SW480 (cell line): ENCODE measurements around the gene FAM163B.

Experiments used
- DNase-seq: peaks from one replicate; pipeline ENCODE4 v3.0.0-alpha.2; 2016; ENCODE audit warnings: low spot score

The FAM163B gene

DNA sequence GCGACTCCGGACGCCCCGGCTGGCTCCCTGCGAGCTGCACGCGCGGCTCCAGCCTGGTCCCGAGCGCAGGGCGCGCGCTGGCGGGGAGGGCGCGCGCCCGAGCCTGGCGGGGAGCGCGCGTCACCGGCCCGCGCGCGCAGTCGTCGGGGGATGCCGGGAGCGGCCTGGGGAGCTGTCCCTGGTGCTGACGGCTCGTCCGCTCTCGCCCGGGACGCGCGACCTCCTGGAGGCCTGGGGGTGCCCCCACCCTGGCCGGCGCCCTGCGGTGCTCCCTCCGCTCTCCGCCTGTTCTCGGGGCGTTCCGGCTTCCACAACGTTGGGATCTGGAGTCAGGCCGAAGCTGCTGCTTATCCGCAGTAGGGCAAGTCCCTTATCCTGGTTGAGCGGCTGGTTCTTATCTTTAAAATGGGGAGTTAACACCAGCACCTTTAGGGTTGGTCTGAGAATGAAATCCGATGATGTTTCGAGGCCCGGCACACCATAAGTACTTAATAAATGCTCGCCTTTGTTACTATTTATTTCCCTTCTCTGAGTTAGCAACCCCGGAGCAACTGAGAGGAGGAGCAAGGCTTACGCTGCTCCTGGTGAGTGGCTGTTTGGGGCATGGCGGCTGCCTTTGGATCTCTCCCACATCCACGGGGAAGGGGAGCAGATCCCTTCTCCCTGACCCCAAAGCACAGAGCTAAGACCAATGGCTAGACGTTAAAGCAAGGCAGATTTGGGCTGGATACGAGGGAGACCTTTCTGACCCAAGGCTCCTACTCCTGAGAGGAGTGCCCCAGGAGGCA lies at the start of gene FAM163B:
Gene FAM163B (minus strand): TSS at position 79 of the 788 bp plus-strand sequence. CDS start 29,166 bp downstream, outside the sequence.
- no peak for DNase-seq

DNA sequence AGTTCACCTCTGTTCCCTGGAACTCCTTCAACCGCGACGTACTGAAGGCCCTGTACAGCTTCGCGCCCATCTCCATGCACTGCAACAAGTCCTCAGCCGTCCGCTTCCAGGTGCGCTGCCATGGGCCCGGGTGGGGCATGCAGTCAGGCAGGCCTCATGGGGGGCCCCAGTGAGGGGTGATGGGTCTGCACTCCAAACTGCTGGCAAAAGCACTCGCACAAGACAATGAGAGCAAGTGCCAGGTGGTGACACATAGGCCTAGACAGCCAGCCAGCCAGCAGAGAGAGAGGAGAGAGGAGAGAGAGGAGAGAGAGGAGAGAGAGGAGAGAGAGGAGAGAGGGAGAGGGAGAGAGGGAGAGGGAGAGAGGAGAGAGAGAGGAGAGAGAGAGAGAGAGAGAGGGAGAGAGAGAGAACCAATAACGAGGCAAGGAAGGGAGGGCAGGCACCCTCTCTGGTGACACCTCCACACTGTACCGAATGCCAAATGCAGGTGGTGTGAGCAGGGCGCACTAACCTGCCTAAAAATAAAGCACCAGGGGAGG lies 48.0 kb upstream of the FAM163B start:
- no peak for DNase-seq

DNA sequence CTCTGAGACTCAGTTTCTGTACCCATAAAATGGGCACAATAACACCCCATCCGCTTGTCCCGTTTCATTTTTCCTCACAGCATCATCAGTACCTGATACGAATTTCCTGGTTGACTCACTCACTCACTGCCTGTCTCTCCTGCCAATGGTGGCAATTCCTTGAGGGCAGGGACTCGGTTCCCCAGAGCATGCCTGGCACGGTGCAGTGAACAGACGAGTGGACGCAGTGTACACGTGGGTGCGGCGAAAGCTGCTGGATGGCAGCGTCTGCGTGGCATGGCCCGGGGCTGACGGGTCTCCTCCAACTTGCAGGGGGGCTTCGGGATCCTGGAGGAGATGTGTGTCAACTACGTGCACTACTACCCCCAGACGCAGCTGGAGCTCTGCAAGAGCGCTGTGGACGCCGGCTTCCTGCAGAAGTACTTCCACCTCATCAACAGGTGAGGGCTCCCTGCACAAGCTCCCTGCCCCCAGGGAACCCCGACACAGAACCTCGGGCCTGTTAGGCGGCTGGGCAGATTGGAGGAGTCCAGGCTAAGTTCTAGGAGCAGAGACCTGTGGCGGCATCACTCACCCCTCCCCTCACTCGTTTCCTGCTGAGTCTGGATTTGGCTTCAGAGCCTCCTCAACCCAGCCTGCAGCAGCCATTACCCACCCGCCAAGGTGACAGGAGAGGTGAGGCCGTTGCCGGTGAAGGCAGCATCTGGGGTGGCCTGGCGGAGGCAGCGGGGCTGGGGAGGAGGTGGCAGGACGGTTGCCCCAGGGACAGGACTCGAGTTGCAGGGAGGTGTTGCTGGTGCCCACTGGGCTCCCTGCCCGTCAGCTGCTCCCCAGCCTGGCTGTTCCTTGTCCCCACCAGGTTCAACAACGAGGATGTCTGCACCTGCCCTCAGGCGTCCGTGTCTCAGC lies 47.3 kb upstream of the FAM163B start:
- DNase-seq: no peak

DNA sequence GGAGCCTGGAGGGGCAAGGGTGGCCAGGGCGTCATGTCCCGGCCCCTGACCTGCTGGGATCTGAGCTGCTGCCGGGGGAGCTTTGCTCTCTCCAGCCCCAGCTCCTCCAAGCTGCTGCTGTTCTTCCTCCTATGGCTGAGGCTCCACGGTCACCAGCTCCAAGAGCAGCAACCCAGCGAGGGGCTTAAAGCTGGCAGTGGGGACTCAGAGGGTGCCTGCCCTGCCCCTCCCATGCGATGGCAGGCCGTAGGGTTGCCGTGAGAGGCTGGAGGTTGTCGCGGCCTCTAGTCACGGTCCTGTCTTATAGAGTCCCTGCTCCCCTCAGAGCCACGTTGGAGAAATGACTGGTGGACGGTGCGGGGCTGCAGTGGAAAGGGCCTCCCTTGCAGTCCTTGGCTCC lies 46.5 kb upstream of the FAM163B start:
- no peak for DNase-seq

DNA sequence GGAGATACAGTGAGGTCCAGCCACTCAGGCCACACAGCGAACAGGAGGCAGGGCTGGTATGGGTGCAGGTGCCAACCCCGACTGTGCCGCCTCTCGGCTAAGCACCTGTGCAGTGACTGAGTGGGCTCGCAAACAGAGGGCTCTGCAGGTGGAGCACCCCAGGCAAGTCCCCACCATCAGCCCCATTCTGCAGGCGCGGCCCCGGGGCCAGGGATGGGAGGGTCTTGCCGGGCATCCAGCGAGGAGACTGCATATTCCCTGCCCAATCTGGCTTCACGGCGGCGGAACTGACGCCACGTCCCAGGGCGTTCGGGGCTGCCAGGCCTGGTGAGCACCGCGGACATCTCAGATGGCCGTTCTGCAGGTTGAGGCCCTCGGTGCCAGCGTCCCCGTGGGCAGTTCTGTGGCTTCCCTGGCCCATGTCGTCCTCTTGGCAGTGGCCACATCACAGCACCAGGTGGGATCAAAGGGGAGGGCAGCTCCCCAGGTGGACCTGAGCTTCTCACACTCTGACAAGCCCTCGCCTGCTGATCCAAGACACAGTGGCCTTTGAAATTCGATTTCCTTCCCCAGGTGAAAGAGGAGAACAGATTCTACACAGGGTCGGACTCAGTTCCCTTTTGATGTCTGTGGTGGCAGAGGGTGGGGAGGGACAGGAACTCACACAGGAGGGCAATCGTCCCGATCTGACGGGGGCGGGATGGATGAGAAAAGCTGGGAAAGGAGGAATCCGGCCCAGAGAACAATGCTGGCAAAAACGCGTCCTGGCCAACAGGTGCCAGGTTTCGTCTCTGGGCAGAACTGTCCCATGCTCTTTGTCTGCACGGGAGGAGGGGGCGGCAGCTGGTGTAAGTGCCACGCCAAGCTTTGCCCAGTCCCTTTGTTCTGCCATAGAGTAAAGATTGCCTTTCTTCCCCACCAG lies 45.8 kb upstream of the FAM163B start:
- peak; percentile 85 for DNase-seq

DNA sequence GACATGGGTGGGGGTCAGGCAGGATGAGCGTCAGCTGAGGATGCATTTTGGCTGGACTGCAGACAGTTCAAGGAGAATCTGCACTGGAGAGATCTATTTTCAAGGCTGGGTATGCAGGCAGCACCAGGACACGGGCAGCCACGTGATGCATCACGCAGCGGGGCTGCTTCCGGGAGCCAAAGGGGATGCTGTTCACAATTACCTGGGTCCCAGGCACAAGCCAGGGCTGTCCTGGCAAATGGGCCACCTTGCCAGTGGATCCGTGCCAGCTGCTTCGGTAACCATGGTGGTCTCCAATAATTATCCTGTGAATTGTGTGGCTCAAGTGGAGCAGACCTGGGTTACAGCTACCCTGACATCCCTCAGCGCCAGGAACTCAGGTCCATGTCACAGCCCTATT lies 44.4 kb upstream of the FAM163B start:
- no peak for DNase-seq

DNA sequence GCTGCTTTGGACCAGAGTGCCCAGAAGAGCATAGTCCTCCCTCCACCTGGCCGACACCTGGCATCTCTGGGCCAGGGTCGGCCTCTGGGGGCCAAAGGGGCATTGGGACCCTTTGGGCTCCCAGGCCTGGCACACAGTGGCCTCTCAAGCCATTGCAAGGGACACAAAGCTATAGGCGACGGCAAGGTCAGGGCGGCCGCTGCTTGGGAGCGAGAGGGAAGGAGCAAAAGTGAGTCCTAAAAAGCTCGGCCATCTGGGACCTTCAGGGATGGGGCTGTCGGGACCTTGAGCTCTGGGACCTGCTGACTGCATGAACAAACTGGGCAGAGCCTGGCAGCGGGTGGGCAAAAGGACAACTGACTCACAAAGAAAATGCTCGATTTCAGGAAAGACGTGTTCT lies 40.8 kb upstream of the FAM163B start:
- no peak for DNase-seq

DNA sequence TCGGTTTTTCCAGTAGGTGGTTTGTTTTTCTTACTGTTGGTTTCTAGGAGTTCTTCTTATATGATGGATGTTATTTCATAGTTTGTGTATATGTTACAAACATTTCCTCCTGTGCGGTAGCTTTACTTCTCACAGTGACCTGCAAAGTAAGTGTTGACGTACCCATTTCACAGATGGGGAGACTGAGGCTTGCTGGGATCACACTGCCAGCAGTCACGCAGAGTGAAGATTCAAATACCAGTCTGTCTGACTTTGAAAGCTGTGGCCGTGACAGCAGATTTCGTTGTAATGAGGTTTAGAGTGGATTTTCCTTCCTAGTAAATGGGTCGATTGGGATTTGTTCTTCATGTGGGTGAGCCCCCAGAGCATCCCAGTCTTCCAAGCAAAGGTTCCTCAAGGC lies 40.0 kb upstream of the FAM163B start:
- no peak for DNase-seq

DNA sequence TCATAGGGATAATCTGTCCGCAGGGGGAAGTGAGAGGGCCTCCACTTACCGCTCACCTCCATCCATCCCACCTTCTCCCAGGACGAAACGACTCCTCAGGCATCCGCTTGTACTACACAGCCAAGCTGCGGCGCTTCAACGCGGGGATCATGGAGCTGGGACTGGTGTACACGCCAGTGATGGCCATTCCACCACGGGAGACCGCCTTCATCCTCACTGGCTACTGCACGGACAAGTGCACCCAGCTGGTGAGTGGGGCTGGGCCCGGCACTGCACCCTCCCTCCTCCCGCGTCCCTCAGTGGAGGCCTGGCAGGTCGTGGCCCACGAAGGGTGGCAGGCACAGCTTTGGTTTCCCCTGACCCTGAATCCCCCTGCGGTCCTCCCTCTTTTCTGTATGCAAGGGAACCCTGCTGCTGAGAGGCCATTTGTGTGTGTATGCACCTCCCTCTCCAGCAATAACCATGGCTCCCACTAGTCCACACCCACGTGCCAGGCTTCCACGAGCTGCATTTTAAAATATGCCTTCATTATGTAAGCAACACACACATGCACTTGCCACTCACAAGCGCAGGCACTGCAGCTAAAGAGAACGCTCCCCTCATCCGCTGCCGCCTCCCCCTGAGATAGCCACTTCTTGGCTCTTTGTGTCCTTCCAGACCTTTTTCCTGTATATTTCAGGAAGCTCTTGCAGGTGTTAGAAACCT lies 38.7 kb upstream of the FAM163B start:
- DNase-seq: no peak

DNA sequence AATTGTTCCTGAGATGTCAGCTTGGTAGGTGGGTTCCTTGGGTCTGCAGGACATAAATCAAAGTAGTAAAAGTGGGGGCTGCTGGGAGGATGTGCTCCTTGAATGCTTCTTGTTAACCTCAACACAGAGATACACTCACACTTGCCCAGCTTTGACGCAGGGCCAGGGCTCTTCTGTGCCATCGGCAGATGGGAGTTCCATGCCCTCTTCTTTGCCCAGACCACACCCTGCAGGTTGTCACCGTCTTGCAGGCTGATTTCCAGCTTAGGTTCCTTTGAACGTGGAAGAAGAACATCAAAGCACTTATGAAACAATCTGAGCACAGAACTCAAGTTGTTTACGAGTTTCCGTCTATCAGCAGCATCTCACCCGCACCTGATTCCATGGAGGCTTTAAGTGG lies 38.0 kb upstream of the FAM163B start:
- peak; percentile 43 for DNase-seq

DNA sequence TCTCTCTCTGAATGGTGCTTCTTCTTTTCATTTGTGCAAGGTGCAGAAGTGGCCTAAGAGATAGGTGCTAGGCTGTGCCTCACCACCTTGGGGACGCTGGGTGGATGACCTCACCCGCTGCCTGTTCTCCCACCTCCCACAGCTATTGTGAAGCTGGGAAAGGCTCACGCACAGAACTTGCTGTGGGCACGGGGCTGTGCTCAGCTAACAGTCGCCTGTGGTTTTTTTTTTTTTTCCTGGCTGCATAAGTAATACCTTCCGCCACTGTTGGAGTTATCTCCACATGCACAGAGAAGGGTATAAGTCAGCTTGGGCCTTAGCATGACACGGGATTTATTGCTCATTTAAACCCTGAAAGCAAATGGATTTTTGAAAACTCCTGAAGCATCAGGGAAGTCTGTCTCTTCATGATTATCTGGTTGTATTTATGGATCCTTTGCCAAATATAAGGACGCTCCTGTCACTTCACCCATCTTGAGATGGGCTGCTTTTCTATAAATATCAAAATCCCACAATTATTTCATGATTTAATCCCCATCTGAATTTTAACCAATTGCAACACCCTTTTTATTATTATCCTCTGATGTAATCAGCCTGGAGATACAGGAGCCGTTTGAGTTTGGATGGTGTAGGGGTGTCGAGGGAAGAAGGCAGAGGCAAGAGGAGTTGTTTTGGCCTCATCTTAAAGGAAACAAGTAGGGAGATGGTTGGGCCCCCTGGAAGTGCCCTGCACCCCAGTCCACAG lies 36.0 kb upstream of the FAM163B start:
- DNase-seq: no peak

DNA sequence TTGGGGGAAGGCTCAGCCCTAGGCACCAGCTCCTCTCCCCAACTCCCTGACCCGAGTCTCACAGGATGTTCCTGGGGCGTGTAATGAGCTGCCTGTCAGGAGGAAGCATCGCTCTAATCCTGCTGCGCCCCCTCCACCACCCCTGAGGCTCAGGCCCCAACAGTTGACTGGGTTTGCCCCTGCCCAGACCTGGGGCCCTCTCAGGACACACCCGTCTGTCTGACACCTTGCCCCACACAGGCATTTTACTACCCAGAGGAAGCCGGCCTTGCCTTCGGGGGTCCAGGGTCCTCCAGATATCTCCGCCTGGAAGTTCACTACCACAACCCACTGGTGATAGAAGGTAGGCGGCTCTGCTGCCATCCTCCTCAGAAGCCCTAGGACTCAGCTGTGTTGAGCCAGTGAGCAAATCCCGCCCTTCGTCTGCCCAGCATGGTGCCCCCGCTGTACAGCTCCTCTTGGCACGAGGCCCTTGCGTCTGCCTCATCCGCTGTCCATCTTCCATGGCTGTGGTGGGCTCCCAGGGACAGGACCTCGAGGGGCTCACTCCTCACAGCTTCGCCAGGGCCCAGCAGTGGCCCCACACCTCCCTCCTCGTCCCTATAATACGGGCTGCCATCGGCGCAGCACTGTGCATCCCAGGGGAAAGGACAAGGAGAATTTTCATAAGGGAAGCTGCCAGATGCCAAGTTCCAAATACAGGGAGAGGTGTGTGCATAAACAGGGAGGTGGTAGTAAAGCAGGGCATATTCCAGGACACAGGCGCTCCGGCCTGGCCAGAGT lies 35.0 kb upstream of the FAM163B start:
- DNase-seq: no peak

DNA sequence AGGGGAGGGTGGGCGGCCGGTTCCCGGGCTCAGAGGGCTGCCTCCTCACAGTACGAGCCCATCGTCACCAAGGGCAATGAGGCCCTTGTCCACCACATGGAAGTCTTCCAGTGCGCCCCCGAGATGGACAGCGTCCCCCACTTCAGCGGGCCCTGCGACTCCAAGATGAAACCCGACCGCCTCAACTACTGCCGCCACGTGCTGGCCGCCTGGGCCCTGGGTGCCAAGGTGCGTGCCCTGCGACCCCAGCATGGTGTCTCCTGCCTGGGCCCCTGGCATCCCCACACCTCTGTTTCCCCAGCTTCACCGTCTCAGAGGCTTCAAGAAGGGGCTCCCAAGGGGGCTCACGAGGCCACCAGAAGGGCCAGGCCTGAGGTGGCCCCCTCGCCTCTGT lies 34.2 kb upstream of the FAM163B start:
- DNase-seq: no peak

DNA sequence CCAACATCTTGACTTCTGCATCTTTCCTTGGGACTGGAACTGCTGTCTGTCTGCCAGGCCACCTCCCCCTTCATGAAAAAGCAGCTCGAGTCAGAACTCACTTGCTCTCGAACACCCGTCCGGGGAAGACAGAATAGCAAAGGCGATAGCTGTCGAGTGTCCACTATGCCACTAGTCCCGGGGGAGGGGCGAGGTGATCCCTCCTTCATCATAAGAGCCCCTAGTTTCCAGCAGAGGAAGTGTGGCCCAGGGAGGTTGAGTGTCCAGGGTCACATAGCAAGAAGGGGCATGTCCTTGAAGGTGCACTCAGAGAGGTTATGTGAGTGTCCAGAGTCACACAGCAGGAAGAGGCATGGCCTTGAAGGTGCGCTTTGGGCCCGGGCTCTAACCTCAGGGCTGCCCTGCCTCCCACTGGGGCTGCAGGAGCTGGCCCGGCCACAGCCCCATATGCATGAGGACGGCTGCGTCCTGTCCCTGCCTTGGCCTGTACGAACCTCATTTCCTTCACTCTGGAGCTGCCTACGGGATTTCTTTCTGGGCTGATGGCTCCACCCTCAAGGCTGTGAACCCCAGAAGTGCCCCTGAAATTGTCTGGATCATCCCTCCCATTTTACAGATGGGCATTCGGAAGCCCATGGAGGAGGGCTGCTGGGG lies 33.6 kb upstream of the FAM163B start:
- no peak for DNase-seq

DNA sequence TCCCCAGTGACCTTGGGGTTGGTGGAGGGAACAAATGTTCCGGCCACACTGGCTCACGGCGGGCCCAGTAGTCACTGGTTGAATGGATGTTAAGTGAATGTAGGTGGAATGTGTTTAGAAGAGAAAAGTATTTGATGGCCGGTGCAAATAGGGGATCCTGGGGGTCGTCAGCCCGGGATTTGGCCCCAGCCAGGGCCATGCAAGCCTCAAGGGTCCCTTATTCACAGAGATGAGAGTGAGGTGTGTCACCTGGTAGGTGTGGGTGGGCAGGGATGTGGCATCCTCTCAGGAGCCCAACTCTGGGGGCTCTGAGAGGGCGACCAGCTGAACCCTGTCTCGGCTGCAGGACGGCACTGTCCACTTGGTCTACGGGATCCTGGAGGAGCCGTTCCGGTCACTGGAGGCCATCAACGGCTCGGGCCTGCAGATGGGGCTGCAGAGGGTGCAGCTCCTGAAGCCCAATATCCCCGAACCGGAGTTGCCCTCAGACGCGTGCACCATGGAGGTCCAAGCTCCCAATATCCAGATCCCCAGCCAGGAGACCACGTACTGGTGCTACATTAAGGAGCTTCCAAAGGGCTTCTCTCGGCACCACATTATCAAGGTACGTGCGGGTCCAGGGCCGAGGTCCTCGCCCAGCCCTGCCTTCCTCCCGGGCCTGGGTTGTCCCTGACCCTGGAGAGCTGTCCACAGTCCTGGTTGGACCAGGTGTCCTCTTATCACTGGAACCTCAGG lies 32.8 kb upstream of the FAM163B start:
- no peak for DNase-seq

DNA sequence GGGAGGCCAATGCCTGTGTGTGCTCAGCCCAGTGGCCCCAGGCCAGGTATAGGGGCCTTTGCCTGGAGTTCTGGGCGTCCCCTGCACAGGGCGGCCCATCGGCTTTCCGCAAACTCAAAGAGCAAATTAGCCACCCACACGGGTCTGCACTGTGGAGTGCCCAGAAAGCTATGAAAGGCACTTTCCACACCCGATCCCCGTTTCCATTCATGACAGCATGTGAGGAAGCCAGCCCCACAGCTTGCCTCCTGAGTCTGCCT lies 32.1 kb upstream of the FAM163B start:
- DNase-seq: no peak

DNA sequence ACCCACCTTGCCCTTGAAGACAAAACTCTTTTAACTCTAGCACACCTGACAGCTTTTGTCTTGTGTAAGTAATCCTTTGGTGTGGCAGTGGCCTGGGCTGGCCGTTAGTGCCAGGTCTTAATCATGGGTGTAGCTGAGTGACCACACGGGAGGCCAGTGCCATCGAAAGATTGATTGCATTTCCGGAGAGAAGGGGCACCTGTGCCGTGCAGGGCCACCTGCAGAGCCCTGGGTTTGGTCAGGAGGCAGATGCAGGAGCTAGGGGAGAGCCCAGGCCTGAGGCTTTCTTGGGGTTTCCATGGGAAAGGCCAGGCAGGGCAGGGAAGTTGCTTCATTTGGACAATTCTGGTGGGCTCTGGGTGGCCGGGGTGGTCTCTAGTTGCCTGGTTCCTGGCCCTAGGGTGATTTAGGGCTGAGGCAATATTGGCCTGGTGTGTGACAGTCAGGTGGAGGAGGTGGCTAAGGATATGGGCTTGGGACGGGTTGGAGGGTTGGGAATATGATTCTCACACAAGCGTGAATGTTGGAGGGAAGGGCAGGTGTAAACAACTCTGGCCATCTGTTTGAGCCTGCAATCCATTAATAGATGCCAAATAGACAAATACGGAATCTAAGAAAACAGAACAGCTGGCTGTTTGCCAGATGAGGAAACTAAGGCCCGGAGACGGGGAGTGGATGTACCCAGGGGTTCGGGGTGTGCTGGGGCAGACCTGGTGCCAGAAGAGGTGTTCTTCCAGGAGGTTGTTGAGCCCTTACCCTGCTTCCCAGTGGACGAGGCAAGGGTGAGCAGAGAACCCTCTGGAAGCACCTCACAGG lies 31.6 kb upstream of the FAM163B start:
- DNase-seq: no peak

DNA sequence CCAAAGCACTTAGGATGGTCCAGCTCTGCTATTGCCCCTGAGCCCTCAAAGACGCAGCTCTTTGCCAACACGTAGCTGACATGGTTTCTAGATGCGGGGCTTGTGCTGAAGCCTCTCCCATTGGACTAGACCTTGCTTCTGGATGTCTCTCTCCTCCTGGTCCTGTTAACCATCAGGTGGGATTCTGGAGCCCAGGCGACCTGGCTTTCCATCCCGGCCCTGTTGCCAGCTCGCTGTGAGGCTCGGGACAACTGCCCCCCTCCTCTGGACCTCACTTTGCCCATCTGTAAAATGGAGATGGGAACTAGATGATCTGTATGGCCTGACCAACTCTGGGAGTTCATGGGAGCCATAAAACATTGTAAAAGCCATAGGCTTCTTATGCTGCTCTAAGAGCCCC lies 31.0 kb upstream of the FAM163B start:
- DNase-seq: no peak
